Stimulated activated naive CD4-positive, alpha-beta T cell treated with Interleukin-2 at 50 U/mL for 16 hours (primary cell): ENCODE measurements around the gene PIK3R6.
"Not testable (repeated sequence)": the region's sequence is repeated elsewhere in the genome, so short reads cannot be mapped to it uniquely, and the experiment has no call there.

Experiments used
- DNase-seq: peaks from one replicate; lab custom pipeline; 2025; lab: John Stamatoyannopoulos, UW

The PIK3R6 gene

GRCh38 chr17:8823279-8823678 is 44.2 kb downstream of the PIK3R6 start:
- DNase-seq, result no peak

DNA sequence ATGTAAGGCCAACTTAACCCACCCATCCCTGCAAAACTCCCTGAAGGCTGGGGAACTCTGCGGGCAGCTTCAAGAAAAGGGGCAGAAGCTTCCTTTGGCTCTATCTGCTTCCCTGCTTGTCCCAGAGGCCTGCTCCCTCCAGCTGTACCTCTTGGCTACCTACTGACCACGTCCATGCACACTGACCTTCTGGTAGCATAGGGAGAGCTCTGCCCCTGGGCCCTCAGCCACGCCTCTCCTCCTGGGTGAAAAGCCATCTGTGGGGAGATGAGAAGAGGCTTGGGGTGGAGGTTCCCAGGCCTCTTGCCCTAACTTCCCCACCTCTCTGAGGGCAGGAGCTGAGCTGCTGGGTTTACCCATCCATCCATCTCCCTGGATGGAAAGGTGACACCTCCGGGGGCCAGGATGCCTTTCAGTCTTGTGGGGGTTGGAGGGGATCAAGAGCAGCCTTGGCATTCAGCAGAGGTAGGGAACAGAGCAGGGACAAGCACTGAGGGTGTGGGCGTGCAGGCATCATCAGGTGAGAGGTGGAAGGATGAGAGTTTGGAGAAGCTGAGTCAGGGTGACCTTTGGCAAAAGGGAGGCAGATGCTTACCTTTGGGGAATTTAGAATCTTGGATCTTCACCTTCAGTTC is 45.0 kb downstream of the PIK3R6 start:
- DNase-seq, result no peak

- DNase-seq, result no peak
Measured at GRCh38 chr17:8821446-8822105, 45.9 kb downstream of the PIK3R6 start.

GRCh38 chr17:8820311-8821010 is 47.0 kb downstream of the PIK3R6 start:
- DNase-seq, result no peak

GRCh38 chr17:8818654-8819330 is 48.7 kb downstream of the PIK3R6 start:
- DNase-seq, result no peak

GRCh38 chr17:8818047-8818446 is 49.4 kb downstream of the PIK3R6 start:
- no peak for DNase-seq

- no peak for DNase-seq
Measured at GRCh38 chr17:8806926-8807550, 60.4 kb downstream of the PIK3R6 start.

- no peak for DNase-seq
Measured at GRCh38 chr17:8806253-8806925, 61.1 kb downstream of the PIK3R6 start.

DNA sequence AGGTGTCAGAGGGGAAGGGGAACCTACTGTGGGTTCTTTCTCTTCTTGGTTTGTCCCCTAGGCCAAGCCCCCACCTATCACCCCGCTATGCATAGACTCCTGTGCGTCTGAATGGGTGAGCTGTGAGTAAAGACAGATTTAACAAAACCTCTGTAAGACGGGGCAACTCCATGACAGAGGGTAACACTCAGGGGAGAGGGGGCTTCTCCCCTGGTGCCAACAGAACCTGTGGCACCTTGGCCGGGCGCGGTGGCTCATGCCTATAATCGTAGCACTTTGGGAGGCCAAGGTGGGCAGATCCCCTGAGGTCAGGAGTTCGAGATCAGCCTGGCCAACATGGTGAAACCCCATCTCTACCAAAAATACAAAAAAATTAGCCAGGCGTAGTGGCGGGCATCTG is 62.1 kb downstream of the PIK3R6 start:
- DNase-seq, result not testable (repeated sequence)

DNA sequence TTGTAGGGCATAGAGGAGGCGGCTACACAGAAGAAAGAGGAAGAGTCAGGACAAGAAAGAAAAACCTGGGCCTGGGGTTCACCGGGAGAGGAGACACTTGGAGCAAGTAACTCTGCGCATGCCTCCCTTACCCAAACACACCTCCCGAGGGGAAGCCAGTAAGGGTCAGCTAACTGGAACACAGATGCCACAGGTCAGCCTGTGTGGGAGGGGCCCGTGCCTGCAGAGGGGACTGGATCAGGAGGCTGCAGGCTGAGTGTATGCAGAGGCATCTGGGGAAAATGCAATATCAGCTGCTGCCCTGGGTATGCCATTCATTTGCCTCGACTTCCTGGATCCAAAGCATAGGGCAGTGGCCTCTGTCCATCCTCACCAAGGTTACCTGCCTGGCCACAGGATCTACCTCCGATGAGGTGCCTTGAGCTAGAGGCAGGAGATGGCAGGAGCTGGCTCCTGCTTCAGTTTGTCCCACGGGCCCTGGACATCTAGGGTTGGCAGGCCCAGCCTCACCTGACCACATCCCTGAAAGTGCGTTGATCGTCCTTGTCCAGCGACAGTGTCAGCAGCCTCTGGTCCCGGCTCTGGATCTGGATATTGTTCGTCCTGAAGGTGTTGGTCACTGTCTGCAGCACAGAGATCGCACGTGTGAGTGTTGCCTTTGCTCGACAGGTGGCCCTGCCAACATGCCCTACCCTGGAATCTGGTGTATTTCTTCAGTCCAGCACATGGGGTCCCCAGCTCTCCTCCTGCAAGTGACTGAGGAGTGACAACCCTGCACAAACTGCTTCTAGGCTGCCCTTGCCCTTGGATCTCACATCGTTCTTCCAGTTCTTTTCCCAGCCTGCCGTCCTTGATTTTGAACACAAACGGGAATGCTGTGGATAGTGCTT is 63.7 kb downstream of the PIK3R6 start:
- no peak for DNase-seq

DNA sequence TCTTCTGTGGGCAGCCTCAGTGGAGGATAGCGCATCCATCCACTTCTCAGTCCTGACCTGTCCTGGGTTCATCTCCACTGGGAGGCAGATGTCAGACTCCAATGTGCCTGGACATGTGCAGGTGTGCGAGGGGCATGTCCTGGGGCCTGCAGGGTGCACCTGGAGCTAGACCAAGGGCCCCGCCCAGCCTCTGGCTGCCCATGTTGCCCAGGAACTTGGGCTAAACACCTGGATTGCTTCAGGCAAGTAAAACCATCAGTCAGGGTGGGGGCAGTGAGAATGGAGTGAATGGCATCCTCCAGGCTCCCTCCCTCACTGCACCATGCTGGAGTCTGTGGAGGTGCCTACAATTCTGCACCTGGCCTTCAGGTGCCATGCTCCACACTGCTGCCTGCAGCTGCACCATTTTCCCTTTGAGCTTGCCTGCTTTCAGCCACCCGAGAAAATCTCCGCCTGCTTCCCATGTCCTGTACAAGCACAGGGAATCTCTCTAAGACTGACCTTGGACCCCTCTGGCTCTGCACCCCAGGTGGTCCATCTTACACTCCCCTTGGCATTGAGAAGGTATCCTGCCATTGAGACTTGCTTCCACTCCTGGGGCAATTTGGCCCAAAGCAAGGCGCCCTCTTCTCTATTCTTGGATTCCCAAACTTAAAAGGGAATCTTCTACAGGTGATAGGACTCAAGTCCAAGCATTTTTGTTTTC is 66.2 kb downstream of the PIK3R6 start:
- no peak for DNase-seq

GRCh38 chr17:8800656-8801055 is 66.8 kb downstream of the PIK3R6 start:
- no peak for DNase-seq

- no peak for DNase-seq
Measured at GRCh38 chr17:8799570-8800212, 67.8 kb downstream of the PIK3R6 start.

- no peak for DNase-seq
Measured at GRCh38 chr17:8798846-8799569, 68.5 kb downstream of the PIK3R6 start, which contains the start of gene MFSD6L. TSS of gene MFSD6L (minus strand) at chr17:8799365. CDS start at chr17:8799120, 245 bp downstream.

- DNase-seq, result no peak
Measured at GRCh38 chr17:8798176-8798845, 69.2 kb downstream of the PIK3R6 start.

GRCh38 chr17:8797621-8798175 is 69.8 kb downstream of the PIK3R6 start:
- DNase-seq, result no peak

DNA sequence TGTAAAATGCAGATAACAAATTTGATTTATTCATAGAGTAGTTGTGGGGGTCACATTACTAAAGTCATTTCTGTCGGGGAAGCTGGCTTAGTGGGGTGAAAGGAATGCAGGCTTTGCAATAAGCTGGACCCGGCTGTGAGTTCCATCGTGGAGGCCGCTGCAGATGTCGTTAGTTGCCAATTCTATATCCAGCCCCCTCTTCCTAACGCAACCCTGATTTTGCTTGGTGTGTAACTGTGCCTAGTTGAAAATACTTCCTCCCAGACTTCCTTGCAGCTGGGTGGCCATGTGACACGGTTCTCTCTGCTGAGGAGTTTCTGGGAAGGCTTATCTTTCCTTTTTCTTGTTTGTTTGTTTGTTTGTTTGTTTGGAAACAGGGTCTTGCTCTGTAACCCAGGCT is 72.8 kb downstream of the PIK3R6 start:
- no peak for DNase-seq

DNA sequence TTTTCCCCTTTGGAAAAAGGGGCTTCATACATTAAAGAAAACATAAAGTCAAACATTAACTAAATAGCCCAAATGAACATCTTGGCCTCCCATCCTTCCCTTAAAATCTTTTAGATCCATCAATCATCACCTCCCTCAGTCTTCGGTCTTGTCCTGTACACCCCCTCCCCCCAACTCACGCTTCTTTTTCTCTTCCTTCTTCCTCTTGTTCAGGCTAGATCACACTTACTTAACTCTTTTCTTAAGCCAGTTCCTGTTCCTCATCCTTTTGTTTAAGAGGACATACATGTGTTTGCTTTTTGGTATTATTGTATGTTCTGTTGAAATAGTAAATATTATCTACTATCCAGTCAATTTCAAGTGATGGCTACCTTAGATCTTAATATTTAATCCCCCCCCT is 73.8 kb downstream of the PIK3R6 start:
- no peak for DNase-seq
